ENCODE results near the gene TMEM161A.

DNA sequence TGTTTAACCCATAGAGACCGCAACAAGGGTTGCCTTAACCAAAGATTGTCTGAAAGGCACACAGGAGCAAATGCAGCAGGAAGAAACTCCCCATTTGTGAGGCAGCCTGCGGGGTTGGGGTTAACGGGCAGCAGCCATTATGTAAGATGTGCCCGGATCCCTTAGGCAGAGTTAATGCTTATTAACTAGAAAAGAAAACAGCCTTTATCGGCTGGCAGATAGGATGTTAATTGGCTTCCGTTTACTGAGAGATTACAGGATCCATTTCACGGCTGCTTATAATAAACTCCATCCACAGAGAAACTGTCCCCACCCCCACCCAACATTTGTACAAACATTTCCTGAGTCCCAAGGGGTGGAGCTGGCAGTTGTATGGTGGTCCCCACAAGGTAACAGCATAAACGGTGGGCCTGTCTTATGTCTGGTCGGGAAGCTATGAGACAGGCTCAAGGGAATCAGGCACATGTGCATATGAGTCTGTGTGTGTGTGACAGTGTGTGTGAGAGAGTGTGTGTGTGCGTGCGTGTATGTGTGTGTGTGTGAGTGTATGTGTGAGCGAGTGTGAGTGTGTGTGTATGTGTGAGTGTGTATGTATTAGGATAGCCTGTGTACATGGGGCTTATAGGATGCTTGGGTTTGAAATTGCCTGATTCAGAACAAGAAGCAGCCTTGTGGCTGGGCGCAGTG, 63.9 kb downstream of the TMEM161A start:
- TF ChIP-seq, protein P1, sequence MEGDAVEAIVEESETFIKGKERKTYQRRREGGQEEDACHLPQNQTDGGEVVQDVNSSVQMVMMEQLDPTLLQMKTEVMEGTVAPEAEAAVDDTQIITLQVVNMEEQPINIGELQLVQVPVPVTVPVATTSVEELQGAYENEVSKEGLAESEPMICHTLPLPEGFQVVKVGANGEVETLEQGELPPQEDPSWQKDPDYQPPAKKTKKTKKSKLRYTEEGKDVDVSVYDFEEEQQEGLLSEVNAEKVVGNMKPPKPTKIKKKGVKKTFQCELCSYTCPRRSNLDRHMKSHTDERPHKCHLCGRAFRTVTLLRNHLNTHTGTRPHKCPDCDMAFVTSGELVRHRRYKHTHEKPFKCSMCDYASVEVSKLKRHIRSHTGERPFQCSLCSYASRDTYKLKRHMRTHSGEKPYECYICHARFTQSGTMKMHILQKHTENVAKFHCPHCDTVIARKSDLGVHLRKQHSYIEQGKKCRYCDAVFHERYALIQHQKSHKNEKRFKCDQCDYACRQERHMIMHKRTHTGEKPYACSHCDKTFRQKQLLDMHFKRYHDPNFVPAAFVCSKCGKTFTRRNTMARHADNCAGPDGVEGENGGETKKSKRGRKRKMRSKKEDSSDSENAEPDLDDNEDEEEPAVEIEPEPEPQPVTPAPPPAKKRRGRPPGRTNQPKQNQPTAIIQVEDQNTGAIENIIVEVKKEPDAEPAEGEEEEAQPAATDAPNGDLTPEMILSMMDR (IDR thresholded peaks at IDR 0.05) = no peak
- no peak for TF ChIP-seq ZFX (IDR thresholded peaks at IDR 0.05; ENCODE audit: borderline replicate concordance)
